Astrocyte (in vitro differentiated cells and primary cell): ENCODE results near the gene THUMPD1. TPM values are rescaled to one million over a fixed set of nuclear protein-coding genes. Genes with fewer than 3 reads are reported as not detected.

Source experiments
- DNase-seq: peaks from one replicate; pipeline ENCODE4 v3.0.0-alpha.2; 2010; ENCODE audit warnings: low read depth
- FAIRE-seq: peaks from 2 replicates; lab custom pipeline; 2011; peaks lifted over from hg19 to GRCh38; lab: Jason Lieb, UNC
- H2AFZ ChIP-seq: 2 replicates; pipeline ENCODE4 v1.6.0; 2012; ENCODE audit warnings: low read depth, low read length, inconsistent platforms
- H3K27ac ChIP-seq: 2 replicates; pipeline ENCODE4 v1.5.1; 2011; ENCODE audit warnings: low read depth, low read length, inconsistent platforms
- H3K27me3 ChIP-seq: 2 replicates; pipeline ENCODE4 v1.6.0; 2011; ENCODE audit warnings: low read length, inconsistent platforms; ENCODE audit not compliant: insufficient read depth
- H3K36me3 ChIP-seq: 2 replicates; pipeline ENCODE4 v1.5.1; 2011; ENCODE audit warnings: low read length, inconsistent platforms; ENCODE audit not compliant: insufficient read depth
- H3K4me1 ChIP-seq: 2 replicates; pipeline ENCODE4 v1.5.1; 2011; ENCODE audit warnings: low read length, inconsistent platforms; ENCODE audit not compliant: insufficient read depth
- H3K4me2 ChIP-seq: 2 replicates; pipeline ENCODE4 v1.6.0; 2012; ENCODE audit warnings: low read length, inconsistent platforms
- H3K4me3 ChIP-seq: 2 replicates; pipeline ENCODE4 v1.5.1; 2011; ENCODE audit warnings: low read depth, mild to moderate bottlenecking, low read length, inconsistent platforms; ENCODE audit not compliant: insufficient read depth
- H3K79me2 ChIP-seq: 2 replicates; pipeline ENCODE4 v1.6.0; 2012; ENCODE audit warnings: mild to moderate bottlenecking, low read length, inconsistent platforms; ENCODE audit not compliant: insufficient read depth
- H3K9ac ChIP-seq: 2 replicates; pipeline ENCODE4 v1.6.0; 2012; ENCODE audit warnings: mild to moderate bottlenecking, low read length, inconsistent platforms
- H3K9me3 ChIP-seq: 2 replicates; pipeline ENCODE4 v1.5.1; 2012; ENCODE audit warnings: low read depth, mild to moderate bottlenecking, low read length, inconsistent platforms; ENCODE audit not compliant: insufficient read depth
- H4K20me1 ChIP-seq: 2 replicates; pipeline ENCODE4 v1.6.0; 2012; ENCODE audit warnings: low read length, inconsistent platforms; ENCODE audit not compliant: insufficient read depth
- H3K27ac Mint-ChIP-seq: one replicate; pipeline ENCODE4 v1.8.0; 2021; ENCODE audit warnings: mild to moderate bottlenecking, mixed read lengths; ENCODE audit not compliant: unreplicated experiment
- H3K27me3 Mint-ChIP-seq: one replicate; pipeline ENCODE4 v1.8.0; 2021; ENCODE audit warnings: low read depth, mixed read lengths; ENCODE audit not compliant: unreplicated experiment
- H3K36me3 Mint-ChIP-seq: one replicate; pipeline ENCODE4 v1.8.0; 2021; ENCODE audit warnings: low read depth, mixed read lengths; ENCODE audit not compliant: unreplicated experiment
- H3K4me1 Mint-ChIP-seq: one replicate; pipeline ENCODE4 v1.8.0; 2021; ENCODE audit warnings: low read depth, mixed read lengths; ENCODE audit not compliant: unreplicated experiment
- H3K4me3 Mint-ChIP-seq: one replicate; pipeline ENCODE4 v1.8.0; 2021; ENCODE audit warnings: mild to moderate bottlenecking, moderate library complexity, mixed read lengths; ENCODE audit not compliant: unreplicated experiment
- H3K9me3 Mint-ChIP-seq: one replicate; pipeline ENCODE4 v1.8.0; 2021; ENCODE audit warnings: mild to moderate bottlenecking, mixed read lengths; ENCODE audit not compliant: unreplicated experiment
- CTCF ChIP-seq: IDR thresholded peaks from 2 replicates; pipeline ENCODE4 v1.5.1; 2011; ENCODE audit warnings: low read depth, mild to moderate bottlenecking, inconsistent platforms, low read length, moderate library complexity; ENCODE audit not compliant: insufficient read depth
- EZH2 ChIP-seq: IDR thresholded peaks from 2 replicates; pipeline ENCODE4 v1.6.1; 2012; ENCODE audit warnings: mild to moderate bottlenecking, low read length, inconsistent platforms; ENCODE audit not compliant: insufficient read depth
- total RNA-seq: library from RNA; stranded (reverse); gene quantifications from 2 replicates; pipeline ENCODE4 v1.2.1, GENCODE V29; 2021

The THUMPD1 gene
- total RNA-seq, 1 donor from 2014 or later: 28.6 TPM

- H3K27me3 ChIP-seq: no peaks in the 10 kb centered on the region
- no peaks in the 10 kb centered on the region for H3K4me1 Mint-ChIP-seq
- H3K79me2 ChIP-seq: no peaks in the 10 kb centered on the region
- no peak overlapping the region for H3K27ac ChIP-seq
- H3K4me2 ChIP-seq: no peak overlapping the region
- no peak overlapping the region for H2AFZ ChIP-seq
- H3K9me3 ChIP-seq: no peaks in the 10 kb centered on the region
- no peaks in the 10 kb centered on the region for H3K36me3 Mint-ChIP-seq
- DNase-seq (no peak), FAIRE-seq (no peak)
- H3K9me3 Mint-ChIP-seq: no peaks in the 10 kb centered on the region
- H3K27ac Mint-ChIP-seq: no peak overlapping the region
- H3K4me1 ChIP-seq: no peaks in the 10 kb centered on the region
- no peak overlapping the region for H3K9ac ChIP-seq
- H3K4me3 ChIP-seq: no peak overlapping the region
- no peaks in the 10 kb centered on the region for H3K27me3 Mint-ChIP-seq
- no peak for TF ChIP-seq CTCF
- H3K36me3 ChIP-seq: no peaks in the 10 kb centered on the region
- no peaks in the 10 kb centered on the region for H4K20me1 ChIP-seq
- H3K4me3 Mint-ChIP-seq: no peak overlapping the region
Observed at GRCh38 chr16:20782470-20782869, 40.9 kb upstream of the THUMPD1 start.

- Mint-ChIP-seq H3K9me3 (no peaks in the 10 kb centered on the region), H3K27ac (no peak overlapping the region), H3K36me3 (no peaks in the 10 kb centered on the region), H3K4me3 (no peak overlapping the region), H3K4me1 (no peaks in the 10 kb centered on the region), H3K27me3 (no peaks in the 10 kb centered on the region)
- Histone ChIP-seq H3K36me3 (no peaks in the 10 kb centered on the region), H3K4me3 (no peak overlapping the region), H3K4me1 (no peaks in the 10 kb centered on the region), H2AFZ (no peak overlapping the region), H3K27me3 (no peaks in the 10 kb centered on the region), H3K79me2 (no peaks in the 10 kb centered on the region), H3K4me2 (no peak overlapping the region), H3K9me3 (no peaks in the 10 kb centered on the region), H3K9ac (no peak overlapping the region), H4K20me1 (no peaks in the 10 kb centered on the region), H3K27ac (no peak overlapping the region)
- DNase-seq: no peak
- no peak for TF ChIP-seq EZH2
- no peak for TF ChIP-seq CTCF
- FAIRE-seq: no peak
Observed at GRCh38 chr16:20781697-20782096, 40.1 kb upstream of the THUMPD1 start.

- Histone ChIP-seq H3K4me3 (no peak overlapping the region), H3K36me3 (no peaks in the 10 kb centered on the region), H2AFZ (no peak overlapping the region), H3K9me3 (no peaks in the 10 kb centered on the region), H3K4me2 (no peak overlapping the region), H3K27me3 (no peaks in the 10 kb centered on the region), H4K20me1 (no peaks in the 10 kb centered on the region), H3K27ac (no peak overlapping the region), H3K79me2 (no peaks in the 10 kb centered on the region), H3K4me1 (no peaks in the 10 kb centered on the region), H3K9ac (no peak overlapping the region)
- H3K9me3 Mint-ChIP-seq: no peaks in the 10 kb centered on the region
- H3K27me3 Mint-ChIP-seq: no peaks in the 10 kb centered on the region
- H3K27ac Mint-ChIP-seq: no peak overlapping the region
- H3K4me1 Mint-ChIP-seq: no peaks in the 10 kb centered on the region
- TF ChIP-seq CTCF: peak; percentile 59
- no peak for TF ChIP-seq EZH2
- DNase-seq: peak; percentile 25
- no peaks in the 10 kb centered on the region for H3K36me3 Mint-ChIP-seq
- H3K4me3 Mint-ChIP-seq: no peak overlapping the region
- FAIRE-seq: peak; percentile 20
Observed at GRCh38 chr16:20774703-20775362, 33.2 kb upstream of the THUMPD1 start.
